ENCODE measurements around the gene TBC1D2B.
A peak's percentile ranks its signal among the peaks of the same experiment; 100 is the strongest.
"Not testable (repeated sequence)": the region's sequence is repeated elsewhere in the genome, so short reads cannot be mapped to it uniquely, and the experiment has no call there.

The TBC1D2B gene

GRCh38 chr15:77994893-77995536 is 82.5 kb downstream of the TBC1D2B start:
- H3K4me3 ChIP-seq (replicated peaks; ENCODE audit: low read depth, low read length); DNase-seq (ENCODE audit: extremely low read depth, low read depth): not testable (repeated sequence)
- TF ChIP-seq CTCF (IDR thresholded peaks at IDR 0.05; ENCODE audit: low read depth, low read length, missing control alignments), result peak; percentile 19

DNA sequence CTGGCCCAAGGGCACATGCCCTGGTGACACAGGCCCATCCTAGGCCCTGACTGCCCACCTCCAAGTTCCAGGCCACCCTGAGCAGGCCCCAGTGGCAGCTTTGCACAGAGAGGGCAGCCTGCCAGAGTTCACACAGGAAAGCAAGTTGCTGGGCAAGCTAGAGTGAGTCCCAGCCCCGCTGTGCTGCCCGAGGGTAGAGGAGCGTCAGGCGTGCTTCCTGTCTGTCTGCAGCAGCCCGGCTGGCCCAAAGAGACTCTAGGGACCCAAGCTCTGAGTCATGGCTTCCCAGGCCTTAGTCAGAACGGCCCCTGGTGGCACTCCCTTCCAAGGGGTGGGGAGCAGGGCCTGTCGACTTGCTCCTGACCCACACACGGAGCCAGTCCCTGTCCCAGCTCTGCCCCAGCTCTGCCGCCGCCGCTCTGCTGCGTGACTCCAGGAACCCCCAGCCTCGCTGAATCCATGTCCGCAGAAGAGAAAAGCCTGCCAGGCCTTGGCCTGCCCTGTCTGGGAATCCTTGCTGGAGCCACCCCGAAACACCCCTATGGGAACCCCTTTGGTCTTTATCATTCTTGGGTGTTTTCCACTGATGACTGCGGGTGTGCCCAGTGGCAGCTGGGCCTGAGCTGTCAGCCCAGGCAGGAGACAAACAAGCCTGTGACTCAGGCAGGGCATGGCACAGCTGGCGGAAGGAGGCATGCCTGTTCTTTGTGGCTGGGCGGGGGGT is 83.4 kb downstream of the TBC1D2B start:
- not testable (repeated sequence) for H3K4me3 ChIP-seq (replicated peaks; ENCODE audit: low read depth, low read length)
- peak; percentile 69 for DNase-seq (ENCODE audit: extremely low read depth, low read depth)

DNA sequence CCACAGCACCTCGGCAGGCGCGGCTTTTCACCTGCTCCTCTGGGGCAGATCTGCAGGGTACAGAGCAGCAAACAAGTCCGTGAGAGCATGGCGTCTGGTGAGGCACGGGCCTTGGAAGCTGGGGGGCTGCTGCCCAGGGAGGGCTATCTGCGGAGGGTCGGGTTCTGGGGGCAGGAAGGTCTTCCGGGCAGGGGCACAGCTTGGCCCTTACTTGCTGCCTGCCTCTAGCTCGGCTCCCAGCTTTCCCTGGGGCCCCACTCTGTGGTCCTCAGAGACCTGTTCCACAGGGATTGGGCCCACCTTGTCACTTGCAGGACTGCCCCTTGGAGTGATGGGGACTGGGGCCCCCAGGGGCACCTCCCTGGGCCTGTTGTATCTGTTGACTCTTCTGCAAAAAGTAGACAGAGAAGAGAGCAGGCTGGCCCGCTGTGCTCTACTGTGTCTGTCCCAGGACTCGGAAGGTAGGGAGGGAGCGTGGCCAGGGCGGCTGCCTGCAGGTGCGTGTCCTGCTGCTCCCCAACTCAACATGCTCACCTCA is 84.1 kb downstream of the TBC1D2B start:
- no peak for TF ChIP-seq CTCF (IDR thresholded peaks at IDR 0.05; ENCODE audit: low read depth, low read length, missing control alignments)
- no peak for DNase-seq (ENCODE audit: extremely low read depth, low read depth)
- H3K4me3 ChIP-seq (replicated peaks; ENCODE audit: low read depth, low read length), result no peak overlapping the region

DNA sequence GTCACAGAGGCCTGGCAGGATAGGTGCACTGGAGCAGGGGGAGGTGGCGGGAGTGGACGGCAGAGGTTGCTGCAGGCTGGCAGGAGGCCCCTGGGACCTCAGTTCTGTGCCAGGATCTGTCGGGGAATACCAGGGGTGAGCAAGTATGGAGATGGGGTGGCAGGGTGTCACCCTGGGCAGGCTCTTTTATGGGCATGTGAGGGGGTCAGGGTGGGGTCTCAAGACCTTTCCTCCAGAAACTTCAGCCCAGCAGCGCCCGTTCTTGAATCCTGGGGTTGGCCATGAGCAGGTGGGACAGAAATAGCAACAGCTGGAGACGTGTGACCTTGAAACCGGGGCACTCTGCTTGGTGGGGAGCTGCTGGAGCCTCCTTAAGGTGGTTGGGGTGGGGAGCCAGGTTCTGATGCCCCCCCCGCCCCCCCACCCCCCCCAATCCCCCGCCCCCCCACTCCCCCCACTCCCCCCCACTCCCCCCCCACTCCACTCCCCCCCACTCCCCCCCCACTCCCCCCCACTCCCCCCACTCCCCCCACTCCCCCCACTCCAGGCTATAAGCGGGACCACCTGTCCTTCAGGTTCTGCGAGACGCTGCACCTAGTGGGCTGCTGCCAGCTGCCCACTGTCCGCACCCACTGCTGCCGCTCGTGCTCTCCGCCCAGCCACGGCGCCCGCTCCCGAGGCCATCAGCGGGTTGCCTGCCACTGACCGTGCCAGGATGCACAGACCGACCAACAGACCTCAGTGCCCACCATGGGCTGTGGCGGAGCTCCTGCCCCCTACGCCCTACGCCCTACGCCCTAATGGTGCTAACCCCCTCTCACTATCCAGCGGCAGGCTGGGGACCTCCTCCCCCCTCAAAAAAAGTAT is 84.9 kb downstream of the TBC1D2B start:
- no peak overlapping the region for H3K4me3 ChIP-seq (replicated peaks; ENCODE audit: low read depth, low read length)
- DNase-seq (ENCODE audit: extremely low read depth, low read depth), result no peak
- TF ChIP-seq CTCF (IDR thresholded peaks at IDR 0.05; ENCODE audit: low read depth, low read length, missing control alignments), result no peak

DNA sequence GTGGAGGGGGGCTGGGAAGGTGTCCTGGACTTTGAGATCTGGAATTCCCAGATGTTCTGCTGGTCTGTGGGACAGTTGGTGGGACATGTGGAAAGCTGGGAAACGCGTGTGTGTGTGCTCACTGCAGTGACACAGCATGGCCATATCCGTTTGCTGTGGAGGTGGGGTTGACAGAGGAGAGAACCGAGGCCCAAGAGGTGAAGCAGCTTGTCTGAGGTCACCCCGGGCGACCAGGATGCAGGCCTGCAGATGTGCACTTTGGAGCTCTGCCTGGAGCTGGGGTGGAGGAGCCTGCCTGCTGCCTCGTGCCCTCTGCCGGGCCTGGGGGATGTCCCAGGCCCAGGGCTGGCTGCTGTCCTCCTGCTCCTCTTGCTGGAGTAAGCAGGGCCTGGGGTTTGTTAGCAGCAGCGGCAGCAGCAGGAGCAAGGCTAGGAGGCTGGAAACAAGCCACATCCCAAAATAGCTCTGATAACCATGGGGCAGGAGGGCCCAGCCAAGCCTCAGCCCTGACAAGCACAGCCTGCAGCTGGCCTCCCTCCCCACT is 85.8 kb downstream of the TBC1D2B start:
- peak; percentile 55 for DNase-seq (ENCODE audit: extremely low read depth, low read depth)
- not testable (repeated sequence) for H3K4me3 ChIP-seq (replicated peaks; ENCODE audit: low read depth, low read length)

DNA sequence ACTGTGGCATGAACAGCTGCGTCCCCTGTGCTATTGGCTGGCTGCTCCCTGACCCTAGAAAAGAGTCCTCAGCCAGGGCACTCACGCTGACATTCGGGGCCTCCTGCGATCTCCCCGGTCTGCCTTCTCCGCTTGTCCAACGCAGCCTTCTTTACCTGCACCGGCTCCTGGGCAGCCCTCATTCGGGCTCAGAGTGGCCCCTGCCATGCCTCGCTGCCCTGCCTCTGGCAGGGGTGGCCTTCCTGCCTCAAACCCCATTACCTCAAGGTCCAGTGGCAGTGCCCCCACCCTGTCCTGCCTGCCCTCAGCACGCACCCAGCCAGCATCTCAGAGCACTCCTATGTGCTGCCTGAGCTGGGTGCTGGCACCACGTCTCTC is 86.5 kb downstream of the TBC1D2B start:
- DNase-seq (ENCODE audit: extremely low read depth, low read depth), result no peak
- H3K4me3 ChIP-seq (replicated peaks; ENCODE audit: low read depth, low read length), result no peak overlapping the region
- TF ChIP-seq CTCF (IDR thresholded peaks at IDR 0.05; ENCODE audit: low read depth, low read length, missing control alignments), result no peak

DNA sequence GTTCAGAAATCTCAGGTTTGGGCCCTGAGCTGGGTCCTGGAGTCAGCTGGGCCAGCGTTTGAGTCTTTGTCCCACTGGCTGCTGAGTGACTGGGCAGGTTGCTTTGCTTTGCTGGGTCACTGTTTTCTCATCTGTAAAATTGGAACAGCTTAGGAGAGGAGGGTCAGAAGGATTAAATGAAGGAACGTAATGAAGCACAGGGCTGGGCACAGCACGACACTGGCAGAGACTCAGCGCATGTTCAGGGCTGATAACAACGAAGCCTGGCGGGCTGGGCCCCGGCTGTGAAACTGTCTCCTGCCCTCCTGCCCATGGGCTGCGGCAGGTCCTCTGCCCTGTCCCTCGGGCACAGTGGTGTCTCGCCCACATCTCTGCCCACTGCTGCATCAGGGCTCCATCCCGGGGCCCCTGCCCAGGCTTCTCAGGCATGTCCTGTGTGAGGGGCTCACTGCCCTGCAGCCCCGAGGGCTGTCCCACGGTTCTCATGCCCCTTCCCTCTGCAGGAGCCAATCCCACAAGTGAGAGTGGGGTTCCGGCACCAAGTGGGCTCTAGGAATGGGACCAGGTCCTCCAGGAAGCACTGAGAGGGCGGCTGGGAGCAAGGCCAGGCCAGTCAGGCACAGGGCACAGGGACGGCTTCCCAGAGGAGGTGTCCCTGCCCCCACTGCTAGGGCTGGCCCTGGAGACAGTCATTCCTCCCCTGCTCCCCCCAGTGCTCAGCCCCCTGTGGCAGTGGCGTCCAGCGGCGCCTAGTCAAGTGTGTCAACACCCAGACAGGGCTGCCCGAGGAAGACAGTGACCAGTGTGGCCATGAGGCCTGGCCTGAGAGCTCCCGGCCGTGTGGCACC is 88.0 kb downstream of the TBC1D2B start:
- no peak for DNase-seq (ENCODE audit: extremely low read depth, low read depth)
- TF ChIP-seq CTCF (IDR thresholded peaks at IDR 0.05; ENCODE audit: low read depth, low read length, missing control alignments), result no peak
- no peak overlapping the region for H3K4me3 ChIP-seq (replicated peaks; ENCODE audit: low read depth, low read length)

Data from HFF-Myc (cell line).